Stimulated activated naive CD8-positive, alpha-beta T cell treated with anti-CD3 and anti-CD28 coated beads, Interleukin-15, amount 100 ng/mL, for 72 hours (primary cell): ENCODE measurements around the gene BAIAP2L1.

Experiments
- ATAC-seq: fragments of 150-1000 bp; cut with Tn5 transposase; 2 replicates; pipeline ENCODE4 v1.10.0; 2021; ENCODE audit warnings: mild to moderate bottlenecking, moderate library complexity
- DNase-seq, 2 donors: peaks; one replicate each; pipeline ENCODE4 v3.0.0; 2021 to 2022
- H3K27ac Mint-ChIP-seq, 2 donors: one replicate each; pipeline ENCODE4 v1.8.0; 2022; ENCODE audit warnings: mild to moderate bottlenecking in 2 of 2, mixed read lengths in 2 of 2, moderate library complexity in 2 of 2
- H3K27me3 Mint-ChIP-seq: one replicate; pipeline ENCODE4 v1.8.0; 2022; ENCODE audit warnings: mixed read lengths
- H3K4me1 Mint-ChIP-seq: one replicate; pipeline ENCODE4 v1.8.0; 2022; ENCODE audit warnings: mild to moderate bottlenecking, mixed read lengths
- H3K4me3 Mint-ChIP-seq, 2 donors: one replicate each; pipeline ENCODE4 v1.8.0; 2022; ENCODE audit warnings: mild to moderate bottlenecking in 2 of 2, mixed read lengths in 2 of 2, moderate library complexity in 1 of 2
- H3K9me3 Mint-ChIP-seq, 2 donors: one replicate each; pipeline ENCODE4 v1.8.0; 2022; ENCODE audit warnings: mixed read lengths in 2 of 2

Gene BAIAP2L1

DNA sequence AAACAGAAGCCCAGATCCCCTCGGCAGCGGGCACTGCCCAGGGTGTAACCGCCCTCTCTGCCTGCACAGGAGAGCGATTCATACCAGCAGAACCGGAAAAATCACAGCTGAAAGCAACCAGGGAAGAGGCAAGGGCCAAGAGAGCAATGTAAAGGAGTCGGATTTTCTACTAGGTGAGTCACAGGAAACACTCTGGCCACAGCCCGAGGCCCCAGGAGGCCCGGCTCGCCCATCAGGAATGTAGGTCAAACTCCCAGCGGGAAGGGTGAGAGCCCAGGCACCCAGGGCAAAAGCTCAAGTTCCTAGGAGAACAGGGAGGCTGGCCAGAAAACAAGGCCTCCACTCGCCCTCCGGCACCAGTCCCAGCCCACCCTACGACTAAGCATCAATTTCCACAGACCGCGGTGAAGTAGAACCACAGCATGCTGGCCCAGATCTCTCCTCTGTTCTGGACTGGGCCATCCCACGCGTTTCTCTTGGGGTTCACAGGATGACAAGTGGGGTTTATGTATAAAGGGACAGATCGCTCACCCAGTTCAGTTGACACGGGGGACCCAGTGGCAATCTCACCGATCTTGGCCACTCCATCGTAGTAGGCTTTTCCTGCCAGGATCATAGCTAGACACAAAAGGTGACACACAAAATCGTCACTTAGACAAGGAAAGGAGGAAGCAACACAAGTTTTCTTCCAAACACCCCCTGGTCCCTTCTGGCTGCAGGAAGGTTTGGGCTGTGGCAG, 46.2 kb downstream of the BAIAP2L1 start:
- no peak for DNase-seq
- H3K4me3 Mint-ChIP-seq, result no peak overlapping the region
- H3K27ac Mint-ChIP-seq, result no peak overlapping the region
- no peaks in the 10 kb centered on the region for H3K9me3 Mint-ChIP-seq
- no peaks in the 10 kb centered on the region for H3K4me1 Mint-ChIP-seq
- no peaks in the 10 kb centered on the region for H3K27me3 Mint-ChIP-seq
- no peak for ATAC-seq

DNA sequence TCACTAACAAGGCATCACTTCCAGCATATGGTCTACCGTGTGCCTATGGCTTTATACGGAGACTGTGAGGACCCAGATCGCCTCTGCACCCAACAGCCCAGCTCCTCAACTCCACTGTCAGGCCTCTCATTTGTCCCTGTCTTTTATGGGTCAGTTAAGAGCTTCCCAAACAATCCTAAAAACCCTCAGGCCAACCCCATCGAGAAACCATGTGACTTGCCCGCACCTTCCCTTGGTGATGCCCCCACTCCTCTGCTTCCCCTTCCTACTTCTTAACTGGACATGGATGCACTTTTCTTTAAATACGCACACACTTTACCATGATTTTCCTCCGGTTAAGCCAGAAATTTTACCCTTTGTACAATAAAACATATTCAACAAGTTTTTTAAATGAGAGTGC, 46.8 kb downstream of the BAIAP2L1 start:
- ATAC-seq (no peak), DNase-seq (no peak)
- Mint-ChIP-seq H3K27ac (no peak overlapping the region), H3K27me3 (no peaks in the 10 kb centered on the region), H3K9me3 (no peaks in the 10 kb centered on the region), H3K4me1 (no peaks in the 10 kb centered on the region), H3K4me3 (no peak overlapping the region)

DNA sequence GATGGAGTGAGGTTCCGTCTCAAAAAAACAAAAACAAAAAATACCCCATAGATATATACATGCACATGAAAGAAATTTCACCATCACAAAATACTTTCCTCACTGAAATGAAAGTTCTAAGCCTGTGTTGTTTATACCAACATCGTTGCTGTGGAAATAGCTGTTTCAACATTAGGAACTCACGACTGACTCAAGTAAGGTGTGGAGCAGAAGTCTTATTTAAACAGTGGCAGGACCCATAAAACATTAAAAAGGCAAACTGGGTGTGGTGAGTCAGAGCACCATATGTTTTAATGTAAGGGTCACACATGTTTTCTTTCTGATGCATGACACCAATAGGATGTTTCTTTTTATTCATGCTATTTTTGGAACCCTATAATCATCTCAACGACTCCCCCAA, 48.3 kb downstream of the BAIAP2L1 start:
- no peaks in the 10 kb centered on the region for H3K4me1 Mint-ChIP-seq
- H3K9me3 Mint-ChIP-seq, result no peaks in the 10 kb centered on the region
- no peak for DNase-seq
- no peaks in the 10 kb centered on the region for H3K27me3 Mint-ChIP-seq
- H3K4me3 Mint-ChIP-seq, result no peak overlapping the region
- H3K27ac Mint-ChIP-seq, result no peak overlapping the region
- ATAC-seq, result no peak

DNA sequence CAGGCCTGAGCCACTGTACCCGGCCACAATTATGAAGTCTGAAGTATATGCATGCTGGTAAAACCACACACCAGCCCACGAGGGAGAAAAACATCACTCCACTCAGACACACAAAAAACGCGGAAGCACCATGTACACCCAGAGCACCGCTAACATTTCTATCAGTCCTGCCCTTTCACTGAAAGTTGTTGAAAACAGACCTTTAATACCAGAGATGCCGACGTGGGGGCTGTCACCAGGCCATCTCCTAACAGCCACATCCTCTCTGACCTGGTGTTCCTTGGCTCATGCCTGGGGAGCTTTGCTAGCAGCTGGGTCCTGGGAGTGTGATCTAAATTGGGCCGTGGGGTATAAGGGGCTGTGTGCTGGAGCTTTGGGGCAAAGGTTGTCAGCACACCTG, 49.8 kb downstream of the BAIAP2L1 start:
- H3K27me3 Mint-ChIP-seq, result no peaks in the 10 kb centered on the region
- peak overlapping the region; percentile 23 to 68 for H3K27ac Mint-ChIP-seq
- ATAC-seq (no peak), DNase-seq (no peak)
- H3K4me3 Mint-ChIP-seq, result no peak overlapping the region
- H3K4me1 Mint-ChIP-seq, result no peaks in the 10 kb centered on the region
- no peaks in the 10 kb centered on the region for H3K9me3 Mint-ChIP-seq

DNA sequence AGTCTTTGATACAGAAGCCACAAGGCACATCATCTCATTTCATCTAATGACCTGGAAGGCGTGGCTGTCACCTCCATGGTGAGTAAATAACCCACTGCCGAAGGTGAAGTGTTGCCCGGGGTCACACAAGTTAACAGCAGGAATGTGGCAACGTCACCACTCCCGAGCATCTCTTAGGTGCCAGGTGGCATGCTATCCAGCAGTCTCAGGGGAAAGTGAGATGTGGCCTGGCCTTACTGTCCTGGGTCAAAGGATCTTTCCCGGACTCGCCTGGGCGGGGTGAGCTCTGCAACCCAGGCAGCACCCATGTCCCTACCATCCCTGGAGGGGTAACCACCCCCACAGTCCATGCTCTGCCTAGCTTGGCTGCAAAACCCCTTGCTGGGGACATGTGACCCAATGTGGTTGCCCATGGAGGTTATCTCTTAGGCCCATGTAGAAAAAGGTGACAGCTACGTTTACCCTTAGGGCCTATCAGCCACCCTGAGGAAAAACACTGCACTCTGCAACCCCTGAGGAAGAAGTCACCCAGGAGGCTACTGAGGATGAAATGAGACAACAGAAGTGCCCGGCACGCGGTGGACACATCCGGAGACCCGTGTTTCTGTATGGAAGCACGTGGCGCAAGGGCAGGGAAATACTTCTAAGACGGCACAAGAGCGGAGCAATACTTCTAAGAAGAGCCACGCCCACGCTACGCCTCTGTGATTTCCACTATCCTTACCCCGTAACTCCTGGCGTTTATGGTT, 52.0 kb downstream of the BAIAP2L1 start:
- no peaks in the 10 kb centered on the region for H3K9me3 Mint-ChIP-seq
- H3K27me3 Mint-ChIP-seq, result no peaks in the 10 kb centered on the region
- no peak overlapping the region for H3K4me3 Mint-ChIP-seq
- DNase-seq, result no peak
- no peak for ATAC-seq
- H3K4me1 Mint-ChIP-seq, result no peaks in the 10 kb centered on the region
- H3K27ac Mint-ChIP-seq, result no peak overlapping the region

DNA sequence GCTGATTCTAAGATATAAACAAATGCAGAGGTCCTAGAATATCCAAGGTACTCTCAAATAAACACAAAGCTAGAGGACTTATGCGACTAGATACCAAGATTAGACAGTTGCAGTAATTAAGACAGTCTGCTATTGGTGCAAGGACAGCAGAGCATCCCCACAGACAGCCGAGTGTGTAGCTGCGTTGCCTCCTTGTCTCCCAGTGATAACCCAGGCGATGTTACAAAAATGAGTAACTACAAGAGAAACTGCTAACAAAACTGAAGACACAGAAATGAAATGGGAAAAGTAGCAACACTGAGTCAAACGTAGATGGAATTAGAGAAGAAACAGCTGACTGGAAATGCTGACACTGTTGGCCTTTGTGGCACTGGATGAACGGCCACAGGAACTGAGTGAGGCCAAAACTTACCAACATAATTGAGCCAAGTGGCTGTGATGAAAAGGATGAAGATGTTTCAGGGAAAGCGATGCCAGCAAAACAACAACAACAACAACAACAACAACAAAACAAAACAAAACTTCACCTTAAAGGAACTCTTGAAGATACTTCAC, 54.3 kb downstream of the BAIAP2L1 start:
- DNase-seq (no peak), ATAC-seq (no peak)
- Mint-ChIP-seq H3K27ac (no peak overlapping the region), H3K4me1 (no peaks in the 10 kb centered on the region), H3K4me3 (no peak overlapping the region), H3K9me3 (no peaks in the 10 kb centered on the region), H3K27me3 (no peaks in the 10 kb centered on the region)

DNA sequence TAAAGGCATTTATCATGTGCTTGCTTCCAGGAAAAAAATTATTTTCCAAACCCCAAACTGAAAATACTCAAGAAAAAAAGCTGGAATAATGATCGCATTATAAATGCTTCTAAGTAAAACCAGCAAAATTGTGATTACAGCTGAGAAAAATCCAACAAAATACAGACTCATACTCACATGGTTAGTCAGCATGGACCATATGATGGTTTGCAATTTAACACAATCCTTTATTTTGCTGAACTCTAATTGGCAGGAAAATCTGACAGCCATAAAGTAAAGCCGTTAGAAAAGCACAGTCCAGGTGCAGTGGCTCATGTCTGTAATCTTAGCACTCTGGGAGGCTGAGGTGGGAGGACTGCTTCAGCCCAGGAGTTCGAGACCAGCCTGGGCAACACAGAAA, 59.8 kb downstream of the BAIAP2L1 start:
- no peak overlapping the region for H3K4me3 Mint-ChIP-seq
- no peak overlapping the region for H3K27ac Mint-ChIP-seq
- DNase-seq, result no peak
- no peak for ATAC-seq
- no peaks in the 10 kb centered on the region for H3K27me3 Mint-ChIP-seq
- H3K4me1 Mint-ChIP-seq, result no peaks in the 10 kb centered on the region
- peaks cover 0 to 7% of the 10 kb centered on the region in 2 donors for H3K9me3 Mint-ChIP-seq

DNA sequence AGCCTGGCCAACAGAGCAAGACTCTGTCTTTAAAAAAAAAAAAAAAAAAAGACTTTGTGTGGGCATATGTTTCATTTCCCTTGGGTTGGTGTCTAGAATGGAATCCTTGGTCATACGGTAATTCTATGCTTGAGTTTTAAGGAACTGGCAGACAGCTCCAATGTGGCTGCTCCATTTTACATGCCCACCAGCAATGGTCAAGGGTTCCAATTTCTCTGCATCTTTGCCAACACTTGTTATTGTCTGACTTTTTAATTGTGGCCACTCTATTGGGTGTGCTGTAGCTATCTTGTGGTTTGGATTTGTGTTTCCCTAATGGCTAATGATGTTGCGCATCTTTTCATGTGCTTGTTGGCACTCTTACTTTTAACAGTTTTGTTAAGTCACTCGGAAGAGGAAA, 61.8 kb downstream of the BAIAP2L1 start:
- no peaks in the 10 kb centered on the region for H3K27me3 Mint-ChIP-seq
- no peak overlapping the region for H3K4me3 Mint-ChIP-seq
- peaks cover 0 to 7% of the 10 kb centered on the region in 2 donors for H3K9me3 Mint-ChIP-seq
- H3K4me1 Mint-ChIP-seq, result no peaks in the 10 kb centered on the region
- ATAC-seq, result no peak
- H3K27ac Mint-ChIP-seq, result no peak overlapping the region
- no peak for DNase-seq

DNA sequence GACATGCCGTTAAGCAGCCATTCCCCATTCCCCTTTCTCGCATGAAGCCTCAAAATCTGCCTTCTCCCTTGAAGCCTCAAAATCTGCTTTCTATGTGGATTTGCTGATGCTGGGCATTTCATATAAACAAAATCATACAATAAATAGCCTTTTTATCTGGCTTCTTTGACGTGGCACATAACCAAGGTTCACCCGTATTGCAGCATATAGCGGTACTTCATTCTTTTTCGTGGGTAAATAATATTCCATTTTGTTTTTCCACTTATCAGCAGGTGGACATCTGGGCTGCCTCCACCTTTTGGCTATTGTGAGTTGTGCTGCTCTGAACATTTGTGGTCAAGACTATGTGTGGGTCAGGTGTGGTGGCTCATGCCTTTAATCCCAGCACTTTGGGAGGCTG, 62.4 kb downstream of the BAIAP2L1 start:
- no peak for DNase-seq
- no peak for ATAC-seq
- no peak overlapping the region for H3K27ac Mint-ChIP-seq
- no peak overlapping the region for H3K4me3 Mint-ChIP-seq
- no peaks in the 10 kb centered on the region for H3K4me1 Mint-ChIP-seq
- peaks cover 0 to 7% of the 10 kb centered on the region in 2 donors for H3K9me3 Mint-ChIP-seq
- no peaks in the 10 kb centered on the region for H3K27me3 Mint-ChIP-seq

DNA sequence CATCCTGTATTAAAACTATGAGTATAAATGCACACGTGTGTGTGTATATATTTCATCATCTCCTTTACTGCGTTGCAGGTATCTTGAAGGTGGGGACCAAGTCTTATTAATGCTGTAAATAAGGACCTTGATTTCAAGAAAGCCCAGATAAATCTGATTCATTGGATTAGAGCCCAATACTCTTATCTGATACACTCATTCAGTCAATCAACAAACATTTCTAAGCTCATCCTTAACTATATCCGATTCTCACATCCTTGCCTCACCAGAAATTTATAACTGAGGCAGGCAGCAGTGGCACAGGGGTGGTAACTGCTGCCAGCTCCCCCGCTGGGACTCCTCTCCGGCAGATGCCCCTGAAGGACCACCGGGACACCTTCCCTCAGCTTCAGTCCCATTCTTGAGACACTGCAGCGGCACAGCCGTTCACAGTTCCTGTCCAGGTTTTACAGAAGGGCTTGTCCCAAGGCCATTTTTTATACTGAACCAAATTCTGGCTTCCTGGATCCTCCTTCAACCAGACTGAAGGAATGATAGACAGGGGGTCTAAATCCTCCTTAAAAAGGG, 65.4 kb downstream of the BAIAP2L1 start:
- no peak for DNase-seq
- ATAC-seq, result no peak
- no peaks in the 10 kb centered on the region for H3K27me3 Mint-ChIP-seq
- peaks cover 0 to 7% of the 10 kb centered on the region in 2 donors for H3K9me3 Mint-ChIP-seq
- no peak overlapping the region for H3K4me3 Mint-ChIP-seq
- no peak overlapping the region for H3K27ac Mint-ChIP-seq
- no peaks in the 10 kb centered on the region for H3K4me1 Mint-ChIP-seq

DNA sequence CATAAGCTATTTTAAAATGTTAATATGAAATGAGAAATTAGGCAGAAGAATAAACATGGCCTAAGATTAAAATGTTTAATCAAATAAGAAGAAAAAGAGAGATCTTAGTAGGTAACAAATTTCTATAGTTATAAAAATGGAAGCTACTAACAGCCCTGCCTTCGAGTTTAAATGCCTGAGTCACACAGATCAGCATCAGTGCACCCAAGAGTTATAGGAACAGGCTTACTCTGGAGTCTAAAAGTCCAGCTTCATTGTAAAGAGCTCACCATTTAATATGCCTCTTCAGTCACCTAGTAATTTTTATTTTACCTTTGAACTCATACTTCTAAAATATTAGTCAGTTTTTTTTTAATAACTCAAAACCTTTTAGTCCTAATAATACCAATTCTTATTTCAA, 66.8 kb downstream of the BAIAP2L1 start:
- Mint-ChIP-seq H3K4me3 (no peak overlapping the region), H3K4me1 (no peaks in the 10 kb centered on the region), H3K9me3 (peaks cover 0 to 2% of the 10 kb centered on the region in 2 donors), H3K27ac (peak overlapping the region in 1 of 2 donors; percentile 40), H3K27me3 (no peaks in the 10 kb centered on the region)
- DNase-seq, result no peak
- ATAC-seq, result no peak

DNA sequence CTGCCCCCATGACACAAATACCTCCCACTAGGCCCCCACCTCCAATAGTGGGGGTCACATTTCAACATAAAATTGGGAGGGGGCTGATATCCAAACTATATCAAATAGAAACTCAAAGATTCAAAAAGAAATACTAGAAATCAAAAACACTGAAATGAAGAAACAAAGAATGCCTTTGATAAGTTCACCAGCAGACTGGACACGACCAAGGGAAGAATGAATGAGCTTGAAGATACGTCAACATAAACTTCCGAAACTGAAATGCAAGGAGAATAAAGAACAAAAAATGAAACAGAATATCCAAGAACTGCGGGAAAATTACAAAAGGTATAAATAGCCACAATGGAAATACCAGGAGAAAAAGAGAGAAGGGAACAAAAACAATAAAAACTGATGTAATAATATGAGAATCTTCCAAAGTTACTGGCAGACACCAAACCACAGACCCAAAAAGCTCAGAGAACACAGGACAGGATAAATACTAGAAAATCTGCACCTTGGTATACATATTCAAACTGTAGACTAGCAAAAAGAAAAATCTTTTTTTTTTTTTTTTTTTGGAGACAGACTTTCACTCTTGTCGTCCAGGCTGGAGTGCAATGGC, 69.9 kb downstream of the BAIAP2L1 start:
- ATAC-seq (no peak), DNase-seq (no peak)
- no peak overlapping the region for H3K4me3 Mint-ChIP-seq
- no peaks in the 10 kb centered on the region for H3K27me3 Mint-ChIP-seq
- no peaks in the 10 kb centered on the region for H3K4me1 Mint-ChIP-seq
- no peak overlapping the region for H3K27ac Mint-ChIP-seq
- H3K9me3 Mint-ChIP-seq, result no peaks in the 10 kb centered on the region

DNA sequence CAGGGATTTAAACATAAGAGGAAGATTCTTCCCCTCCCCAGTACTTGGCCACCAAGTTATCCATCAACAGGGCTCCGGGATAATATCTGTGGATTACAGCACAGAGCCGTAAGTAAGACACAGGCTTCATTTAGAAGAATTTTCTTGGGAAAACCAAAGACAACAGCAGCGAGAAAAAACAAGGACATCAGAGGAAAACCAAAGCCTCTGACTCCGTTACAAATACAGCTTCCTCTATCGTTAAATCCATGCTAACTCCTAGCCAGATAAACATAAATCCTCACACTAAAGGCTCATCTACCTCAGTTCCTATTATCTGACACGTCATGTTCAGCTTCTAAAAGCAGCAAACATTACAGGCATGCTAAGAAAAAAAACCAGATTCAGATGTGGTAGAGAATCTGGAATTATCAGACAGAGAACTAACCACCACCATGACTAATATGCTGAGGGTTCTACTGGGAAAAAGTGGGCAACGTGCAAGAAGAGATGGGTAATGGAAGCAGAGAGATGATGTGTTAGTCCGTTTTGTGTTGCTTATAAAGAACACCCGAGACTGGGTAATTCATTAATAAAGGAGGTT, 71.0 kb downstream of the BAIAP2L1 start:
- ATAC-seq, result no peak
- H3K4me3 Mint-ChIP-seq, result no peak overlapping the region
- DNase-seq, result no peak
- H3K27me3 Mint-ChIP-seq, result no peaks in the 10 kb centered on the region
- no peaks in the 10 kb centered on the region for H3K4me1 Mint-ChIP-seq
- H3K27ac Mint-ChIP-seq, result no peak overlapping the region
- no peaks in the 10 kb centered on the region for H3K9me3 Mint-ChIP-seq

DNA sequence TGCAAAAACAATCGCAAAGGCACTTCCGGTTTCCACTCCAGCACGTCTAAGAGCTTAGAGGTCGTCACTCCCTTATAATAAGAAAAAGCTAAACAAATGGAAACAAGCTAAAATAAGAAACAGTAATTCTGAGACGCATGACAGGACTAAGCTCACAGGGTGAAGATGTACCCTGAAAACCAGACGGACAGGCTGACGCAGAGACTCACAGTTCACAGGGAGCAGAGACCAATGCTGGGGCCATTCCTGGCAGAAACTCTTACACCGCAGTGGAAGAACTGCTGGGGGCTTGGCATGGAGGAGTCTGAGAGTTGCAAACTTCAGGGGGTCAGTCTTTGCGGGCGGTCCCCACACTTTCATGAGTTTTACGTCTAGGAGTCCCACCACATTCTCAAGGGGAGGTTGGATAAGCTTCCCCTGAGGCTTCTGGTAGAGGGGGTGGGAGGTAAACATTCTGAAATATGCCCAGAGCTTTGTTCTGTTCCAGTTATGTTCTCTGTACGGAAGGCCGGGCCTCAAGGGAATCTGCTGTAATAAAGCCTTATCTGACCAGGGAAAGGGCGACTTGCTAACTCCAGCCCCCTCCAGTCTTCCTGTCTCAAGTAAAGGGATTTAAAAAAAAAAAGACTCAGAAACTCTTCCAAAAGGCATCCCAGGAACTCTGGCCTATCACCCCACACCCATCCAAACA, 71.6 kb downstream of the BAIAP2L1 start:
- ATAC-seq (no peak), DNase-seq (no peak)
- Mint-ChIP-seq H3K27ac (peak overlapping the region in 1 of 2 donors; percentile 12), H3K4me1 (no peaks in the 10 kb centered on the region), H3K27me3 (no peaks in the 10 kb centered on the region), H3K9me3 (no peaks in the 10 kb centered on the region), H3K4me3 (no peak overlapping the region)

DNA sequence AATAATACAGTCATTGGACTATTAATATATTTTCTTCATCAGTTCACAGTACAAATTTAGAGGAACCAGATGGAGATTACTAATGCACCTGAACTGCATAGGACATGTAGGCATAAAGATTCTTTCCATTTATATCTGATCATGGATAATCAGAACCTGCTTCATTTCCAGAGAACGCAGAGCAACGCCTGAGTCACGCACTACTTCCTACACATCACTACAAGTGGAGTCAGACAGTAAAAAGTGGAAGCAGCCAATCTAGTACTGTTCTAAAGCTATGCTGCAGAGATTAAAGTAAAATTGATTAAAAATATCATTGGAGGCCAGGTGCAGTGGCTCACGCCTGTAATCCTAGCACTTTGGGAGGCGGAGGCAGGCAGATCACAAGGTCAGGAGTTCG, 76.1 kb downstream of the BAIAP2L1 start:
- H3K27ac Mint-ChIP-seq, result no peak overlapping the region
- ATAC-seq (no peak), DNase-seq (no peak)
- H3K27me3 Mint-ChIP-seq, result peaks cover 20% of the 10 kb centered on the region
- no peak overlapping the region for H3K4me3 Mint-ChIP-seq
- H3K4me1 Mint-ChIP-seq, result no peaks in the 10 kb centered on the region
- no peaks in the 10 kb centered on the region for H3K9me3 Mint-ChIP-seq
